ENCODE data around the gene PALS2.

Gene PALS2

GRCh38 chr7:24574386-24574785 is 1.1 kb downstream of the PALS2 start:
- Mint-ChIP-seq H3K9me3 (no peaks in the 10 kb centered on the region), H3K4me1 (peaks cover 48% of the 10 kb centered on the region)

DNA sequence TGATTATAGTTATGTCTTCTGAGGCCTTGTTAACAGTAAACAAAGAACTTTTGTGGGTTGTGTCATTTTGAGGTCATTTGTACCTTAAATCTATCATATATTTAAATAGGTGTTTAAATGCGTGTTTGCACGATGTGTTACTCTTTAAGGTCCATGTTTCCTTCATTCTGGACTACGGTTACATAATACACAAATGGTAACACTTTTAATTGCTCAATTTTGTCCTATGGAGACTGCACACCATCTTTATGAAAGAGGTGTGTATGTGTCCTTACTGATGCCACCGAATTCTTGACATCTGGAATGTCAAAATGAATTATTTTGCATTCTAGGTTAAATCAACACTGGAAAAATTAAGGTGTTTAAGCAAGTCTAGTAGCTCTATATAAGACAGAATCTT is 1.7 kb downstream of the PALS2 start:
- ATAC-seq: no peak
- H3K9me3 Mint-ChIP-seq: no peaks in the 10 kb centered on the region
- H3K36me3 Mint-ChIP-seq: no peaks in the 10 kb centered on the region
- no peak overlapping the region for H3K4me3 Mint-ChIP-seq
- H3K27ac Mint-ChIP-seq: peak overlapping the region; percentile 77
- peaks cover 54% of the 10 kb centered on the region for H3K4me1 Mint-ChIP-seq
- no peaks in the 10 kb centered on the region for H3K27me3 Mint-ChIP-seq

More at GRCh38 chr7:24574386-24574785, 1.1 kb downstream of the PALS2 start:
- ATAC-seq: no peak
- H3K27me3 Mint-ChIP-seq: no peaks in the 10 kb centered on the region
- no peaks in the 10 kb centered on the region for H3K36me3 Mint-ChIP-seq
- H3K4me3 Mint-ChIP-seq: peak overlapping the region; percentile 88
- H3K27ac Mint-ChIP-seq: peak overlapping the region; percentile 77

DNA sequence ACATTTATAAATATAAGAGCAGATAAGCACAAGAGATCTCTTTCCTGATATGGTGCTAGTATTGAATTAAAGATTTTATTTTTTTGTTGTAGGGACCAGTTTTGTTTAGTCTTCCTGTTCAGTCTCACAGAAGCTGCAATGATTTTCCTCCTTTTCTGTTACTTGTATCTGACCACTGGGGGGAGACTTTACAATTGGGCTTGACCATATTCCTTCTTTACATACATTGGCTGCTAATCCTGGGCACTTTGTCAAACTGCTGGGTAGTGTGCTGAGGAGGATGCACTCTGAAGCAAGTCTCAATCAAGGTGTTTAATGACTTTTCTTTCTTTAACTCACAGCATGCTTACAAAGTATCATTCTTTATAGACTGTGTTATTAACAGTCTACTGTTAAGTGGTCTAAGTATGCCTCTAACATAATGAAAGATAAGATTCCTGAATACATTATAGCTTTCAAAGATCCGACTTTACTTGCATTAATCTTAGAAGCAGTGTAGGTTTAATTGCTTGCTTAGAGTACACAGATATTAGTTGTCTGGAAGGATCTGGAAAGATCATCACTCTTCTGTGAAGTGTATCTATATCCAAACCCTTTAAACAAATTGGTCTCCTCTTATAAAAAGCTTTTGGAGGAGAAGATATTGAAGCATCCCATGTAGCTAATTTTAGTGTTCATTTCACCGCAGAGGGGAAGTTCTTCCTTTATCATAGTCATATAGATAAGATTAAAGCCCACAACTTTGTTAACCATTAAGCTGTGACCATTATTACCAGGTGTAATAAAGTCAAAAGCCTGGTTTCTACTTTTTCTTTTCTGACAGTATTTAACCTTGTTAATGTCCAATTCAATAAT is 3.1 kb downstream of the PALS2 start:
- no peak overlapping the region for H3K4me3 Mint-ChIP-seq
- no peak overlapping the region for H3K27ac Mint-ChIP-seq
- no peak for ATAC-seq
- peaks cover 61% of the 10 kb centered on the region for H3K4me1 Mint-ChIP-seq
- no peaks in the 10 kb centered on the region for H3K27me3 Mint-ChIP-seq
- H3K9me3 Mint-ChIP-seq: no peaks in the 10 kb centered on the region
- H3K36me3 Mint-ChIP-seq: no peaks in the 10 kb centered on the region

DNA sequence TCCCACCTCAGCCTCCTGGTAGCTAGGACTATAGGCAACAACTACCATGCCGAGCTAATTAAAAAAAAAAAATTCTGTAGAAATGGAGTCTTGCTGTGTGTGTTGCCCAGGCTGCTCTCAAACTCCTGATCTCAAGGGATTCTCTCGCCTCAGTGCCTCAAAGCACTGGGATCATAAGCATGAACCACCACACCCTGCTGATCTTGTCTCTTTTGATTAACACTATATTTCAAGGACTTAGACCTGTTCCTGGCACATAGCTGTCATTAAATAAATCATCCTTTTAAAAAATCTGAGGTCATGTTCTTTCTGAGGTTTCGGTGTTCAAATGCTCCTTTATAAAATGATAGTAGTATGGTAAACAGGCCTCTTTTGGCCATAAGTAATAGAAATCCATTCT is 4.8 kb downstream of the PALS2 start:
- peak overlapping the region; percentile 72 for H3K27ac Mint-ChIP-seq
- H3K27me3 Mint-ChIP-seq: no peaks in the 10 kb centered on the region
- H3K9me3 Mint-ChIP-seq: no peaks in the 10 kb centered on the region
- ATAC-seq: no peak
- peaks cover 55% of the 10 kb centered on the region for H3K4me1 Mint-ChIP-seq
- H3K36me3 Mint-ChIP-seq: no peaks in the 10 kb centered on the region
- no peak overlapping the region for H3K4me3 Mint-ChIP-seq

GRCh38 chr7:24580283-24580946 is 7.2 kb downstream of the PALS2 start:
- H3K36me3 Mint-ChIP-seq: no peaks in the 10 kb centered on the region
- ATAC-seq: no peak
- H3K27me3 Mint-ChIP-seq: no peaks in the 10 kb centered on the region
- H3K27ac Mint-ChIP-seq: no peak overlapping the region
- no peak overlapping the region for H3K4me3 Mint-ChIP-seq
- no peaks in the 10 kb centered on the region for H3K9me3 Mint-ChIP-seq
- H3K4me1 Mint-ChIP-seq: peaks cover 47% of the 10 kb centered on the region

DNA sequence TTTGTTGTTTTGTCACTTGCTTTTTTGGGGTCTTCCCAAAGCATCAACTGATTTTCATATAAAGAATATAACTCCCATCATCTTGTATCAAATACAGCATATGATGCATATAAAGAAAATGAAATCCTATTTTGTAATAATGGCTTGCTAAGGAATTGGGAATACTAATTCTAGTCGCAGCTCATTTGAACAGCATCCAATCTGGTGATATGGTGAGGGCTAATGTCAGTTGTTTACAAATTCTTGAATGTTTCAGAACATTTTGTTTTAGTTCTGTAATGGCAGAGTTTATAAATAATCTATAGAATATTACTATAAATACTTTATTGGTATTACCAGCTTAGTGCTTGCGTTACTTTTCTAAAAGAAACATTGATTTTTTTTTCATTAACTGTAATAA is 8.9 kb downstream of the PALS2 start:
- H3K9me3 Mint-ChIP-seq: no peaks in the 10 kb centered on the region
- peaks cover 48% of the 10 kb centered on the region for H3K4me1 Mint-ChIP-seq

GRCh38 chr7:24587853-24588252 is 14.6 kb downstream of the PALS2 start:
- Mint-ChIP-seq H3K9me3 (no peaks in the 10 kb centered on the region), H3K4me1 (peaks cover 37% of the 10 kb centered on the region), H3K36me3 (peaks cover 4% of the 10 kb centered on the region), H3K4me3 (no peak overlapping the region), H3K27ac (no peak overlapping the region), H3K27me3 (no peaks in the 10 kb centered on the region)
- ATAC-seq: peak; percentile 70

More for the DNA sequence above, 8.9 kb downstream of the PALS2 start:
- Mint-ChIP-seq H3K27me3 (no peaks in the 10 kb centered on the region), H3K4me3 (no peak overlapping the region), H3K27ac (no peak overlapping the region), H3K36me3 (peaks cover 4% of the 10 kb centered on the region)
- no peak for ATAC-seq

GRCh38 chr7:24591152-24591551 is 17.9 kb downstream of the PALS2 start:
- Mint-ChIP-seq H3K36me3 (peaks cover 5% of the 10 kb centered on the region), H3K27ac (no peak overlapping the region), H3K4me1 (peaks cover 30% of the 10 kb centered on the region), H3K9me3 (no peaks in the 10 kb centered on the region), H3K27me3 (no peaks in the 10 kb centered on the region), H3K4me3 (no peak overlapping the region)
- no peak for ATAC-seq

DNA sequence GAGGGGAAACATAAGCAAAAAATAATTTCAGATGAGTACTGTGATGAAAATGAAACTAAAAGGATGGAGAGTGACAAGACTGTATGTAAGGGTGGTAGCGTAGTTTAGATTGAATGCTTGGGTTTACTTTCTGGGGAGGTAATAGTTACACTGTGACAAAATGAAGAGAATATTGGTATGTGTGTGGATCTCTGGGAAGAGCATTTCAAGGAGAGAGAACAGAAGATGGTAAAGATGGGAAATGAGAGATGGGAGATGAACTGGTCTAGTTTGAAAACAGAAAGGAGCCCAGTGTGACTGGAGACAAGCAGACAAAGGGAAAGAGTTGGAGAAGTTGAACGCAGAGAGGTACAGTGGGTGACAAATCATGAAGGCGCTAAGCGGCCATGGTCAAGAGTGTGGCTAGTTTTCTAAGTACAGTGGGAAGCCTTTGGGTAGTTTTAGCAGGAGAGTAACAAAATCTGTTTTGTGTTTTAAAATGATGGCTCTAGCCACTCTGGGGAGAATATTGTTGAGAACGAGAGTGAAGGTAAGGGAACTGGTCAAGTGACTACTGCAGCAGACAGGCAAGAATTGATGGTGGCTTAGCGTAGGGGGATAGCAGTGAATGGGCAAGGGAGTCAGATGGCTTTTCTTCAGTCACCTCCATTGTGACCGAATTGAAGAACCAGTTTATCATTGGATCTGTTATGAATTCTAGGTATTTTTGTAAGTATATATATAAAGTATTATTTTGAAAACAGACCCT is 22.6 kb downstream of the PALS2 start:
- Mint-ChIP-seq H3K4me3 (no peak overlapping the region), H3K27ac (no peak overlapping the region), H3K36me3 (peaks cover 5% of the 10 kb centered on the region), H3K4me1 (peaks cover 8% of the 10 kb centered on the region), H3K27me3 (no peaks in the 10 kb centered on the region), H3K9me3 (no peaks in the 10 kb centered on the region)
- no peak for ATAC-seq

DNA sequence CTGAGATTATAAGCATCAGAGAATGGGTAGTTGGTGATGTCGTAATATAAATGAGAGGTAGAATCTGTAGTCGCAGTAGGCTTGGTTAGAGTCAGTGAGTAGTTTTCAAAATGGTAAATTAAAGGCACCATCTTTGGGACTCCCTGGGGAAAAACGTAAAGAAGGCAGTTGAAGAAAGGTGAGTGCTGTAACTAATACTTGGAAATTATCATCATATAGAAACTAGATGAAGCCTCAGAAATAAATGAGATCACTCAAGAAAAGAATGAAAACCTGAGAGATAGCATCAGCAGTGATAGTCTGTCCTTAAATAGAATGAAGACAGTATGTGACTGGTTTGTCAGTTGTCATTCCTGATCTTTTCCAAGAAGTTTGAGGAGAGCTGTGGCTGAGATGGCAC is 23.8 kb downstream of the PALS2 start:
- ATAC-seq: peak; percentile 27
- H3K4me1 Mint-ChIP-seq: peaks cover 14% of the 10 kb centered on the region
- H3K27ac Mint-ChIP-seq: no peak overlapping the region
- no peak overlapping the region for H3K4me3 Mint-ChIP-seq
- H3K9me3 Mint-ChIP-seq: no peaks in the 10 kb centered on the region
- H3K27me3 Mint-ChIP-seq: no peaks in the 10 kb centered on the region
- H3K36me3 Mint-ChIP-seq: peaks cover 14% of the 10 kb centered on the region

GRCh38 chr7:24601600-24601999 is 28.3 kb downstream of the PALS2 start:
- no peak overlapping the region for H3K4me3 Mint-ChIP-seq
- H3K36me3 Mint-ChIP-seq: peaks cover 29% of the 10 kb centered on the region
- peaks cover 27% of the 10 kb centered on the region for H3K4me1 Mint-ChIP-seq
- no peak overlapping the region for H3K27ac Mint-ChIP-seq
- no peak for ATAC-seq
- no peaks in the 10 kb centered on the region for H3K27me3 Mint-ChIP-seq
- peaks cover 6% of the 10 kb centered on the region for H3K9me3 Mint-ChIP-seq

GRCh38 chr7:24602860-24603456 is 29.7 kb downstream of the PALS2 start:
- Mint-ChIP-seq H3K4me3 (no peak overlapping the region), H3K9me3 (peaks cover 6% of the 10 kb centered on the region), H3K36me3 (peaks cover 30% of the 10 kb centered on the region), H3K4me1 (peaks cover 27% of the 10 kb centered on the region), H3K27ac (no peak overlapping the region), H3K27me3 (no peaks in the 10 kb centered on the region)
- no peak for ATAC-seq

DNA sequence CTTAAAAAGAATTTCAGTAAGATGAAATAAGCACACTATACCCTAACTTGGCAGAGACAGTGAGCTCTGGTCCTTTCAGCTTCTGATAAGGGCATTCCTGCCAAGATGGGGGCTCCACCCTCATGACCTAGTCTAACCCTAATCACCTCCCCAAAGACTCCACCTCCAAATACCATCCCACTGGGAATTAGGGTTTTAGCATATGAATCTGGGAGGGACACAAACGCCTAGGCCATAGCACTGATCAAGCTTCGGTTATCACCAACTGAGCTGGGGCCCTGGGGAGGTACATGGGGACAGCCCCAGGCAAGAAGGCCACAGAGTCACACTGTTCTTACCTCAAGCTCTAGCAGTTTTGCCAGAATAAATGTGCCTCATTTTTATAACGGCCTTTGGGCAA is 31.4 kb downstream of the PALS2 start:
- Mint-ChIP-seq H3K4me1 (peaks cover 35% of the 10 kb centered on the region), H3K9me3 (peaks cover 9% of the 10 kb centered on the region)
- peak; percentile 70 for ATAC-seq

GRCh38 chr7:24608504-24608903 is 35.3 kb downstream of the PALS2 start:
- Mint-ChIP-seq H3K9me3 (peaks cover 4% of the 10 kb centered on the region), H3K36me3 (peaks cover 15% of the 10 kb centered on the region), H3K4me1 (peaks cover 27% of the 10 kb centered on the region), H3K4me3 (no peak overlapping the region), H3K27ac (no peak overlapping the region), H3K27me3 (no peaks in the 10 kb centered on the region)
- ATAC-seq: no peak

More for the DNA sequence above, 31.4 kb downstream of the PALS2 start:
- Mint-ChIP-seq H3K4me3 (no peak overlapping the region), H3K27me3 (no peaks in the 10 kb centered on the region), H3K36me3 (peaks cover 36% of the 10 kb centered on the region), H3K27ac (no peak overlapping the region)

DNA sequence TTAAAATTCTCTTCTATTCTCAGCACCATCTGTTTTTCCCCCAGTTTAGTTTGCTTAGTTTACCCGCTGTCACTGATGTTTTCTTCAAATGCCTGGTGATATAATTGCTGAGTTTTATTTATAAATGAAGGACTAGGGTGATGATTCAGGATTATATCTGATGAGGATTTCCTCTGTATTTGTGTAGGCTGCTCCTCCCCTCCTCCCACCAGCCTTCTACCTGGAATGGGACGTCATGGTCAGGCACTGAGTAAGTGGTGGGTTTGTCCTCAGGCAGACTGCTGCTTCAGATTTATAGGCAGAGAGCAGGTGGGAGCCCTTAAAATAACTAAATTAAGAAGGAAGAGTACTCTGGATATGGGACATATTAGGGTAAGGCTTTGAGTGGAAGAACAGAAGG is 35.8 kb downstream of the PALS2 start:
- Mint-ChIP-seq H3K9me3 (peaks cover 8% of the 10 kb centered on the region), H3K4me3 (no peak overlapping the region), H3K27ac (no peak overlapping the region), H3K27me3 (no peaks in the 10 kb centered on the region), H3K36me3 (peaks cover 17% of the 10 kb centered on the region), H3K4me1 (peaks cover 25% of the 10 kb centered on the region)
- no peak for ATAC-seq
